HG02852 (cell line): ENCODE results near the gene RAB6A.

ENCODE experiments used
- ATAC-seq: cut with Tn5 transposase; IDR thresholded peaks from one replicate; pipeline ENCODE4 v1.9.1; 2021; ENCODE audit warnings: mild to moderate bottlenecking, moderate library complexity; ENCODE audit not compliant: unreplicated experiment

RAB6A gene

DNA sequence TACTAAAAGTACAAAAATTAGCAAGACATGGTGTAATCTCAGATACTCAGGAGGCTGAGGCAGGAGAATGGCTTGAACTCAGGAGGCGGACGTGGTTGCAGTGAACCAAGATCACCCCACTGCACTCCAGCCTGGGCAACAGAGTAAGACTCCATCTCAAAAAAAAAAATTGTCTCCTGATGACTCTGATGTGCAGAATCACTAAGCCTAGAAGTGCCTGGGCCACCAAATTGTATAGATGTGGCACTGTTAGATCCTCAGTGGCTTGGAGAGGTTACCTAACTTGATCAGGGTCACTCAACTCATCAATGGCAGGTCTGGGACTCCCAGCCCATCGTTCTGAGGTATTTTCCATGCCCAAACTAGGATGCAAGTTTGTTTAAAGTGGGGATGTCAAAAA, 103.9 kb downstream of the RAB6A start:
- ATAC-seq = no peak

- no peak for ATAC-seq
These were observed 105.2 kb downstream of the RAB6A start for GRCh38 chr11:73655686-73656085.

DNA sequence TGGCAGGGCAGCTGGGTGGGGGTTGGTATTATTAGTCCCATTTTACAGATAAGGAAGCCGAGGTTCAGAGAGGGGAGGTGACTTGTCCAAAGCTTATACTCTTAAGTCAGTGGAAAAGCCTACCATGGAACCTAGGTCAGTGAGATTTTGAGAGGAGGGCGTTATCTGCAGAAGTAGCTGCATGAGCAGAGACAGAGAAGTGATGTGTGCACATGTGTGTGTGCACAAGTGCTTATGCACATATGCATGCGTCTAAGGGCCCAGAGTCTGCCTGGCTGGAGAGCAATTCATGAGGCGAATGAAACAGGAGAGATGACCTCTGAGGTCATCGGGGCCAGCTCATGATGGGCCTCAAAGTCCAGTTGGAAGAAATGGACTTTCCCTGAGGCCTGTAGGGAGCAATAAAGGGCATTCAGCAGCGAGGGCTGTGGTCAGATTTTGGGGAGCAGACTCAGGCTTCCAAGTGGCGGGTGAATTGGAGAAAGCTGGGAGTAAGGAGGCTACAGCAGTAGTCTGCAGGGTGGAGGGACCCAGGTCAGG, 106.3 kb downstream of the RAB6A start:
- ATAC-seq = no peak

DNA sequence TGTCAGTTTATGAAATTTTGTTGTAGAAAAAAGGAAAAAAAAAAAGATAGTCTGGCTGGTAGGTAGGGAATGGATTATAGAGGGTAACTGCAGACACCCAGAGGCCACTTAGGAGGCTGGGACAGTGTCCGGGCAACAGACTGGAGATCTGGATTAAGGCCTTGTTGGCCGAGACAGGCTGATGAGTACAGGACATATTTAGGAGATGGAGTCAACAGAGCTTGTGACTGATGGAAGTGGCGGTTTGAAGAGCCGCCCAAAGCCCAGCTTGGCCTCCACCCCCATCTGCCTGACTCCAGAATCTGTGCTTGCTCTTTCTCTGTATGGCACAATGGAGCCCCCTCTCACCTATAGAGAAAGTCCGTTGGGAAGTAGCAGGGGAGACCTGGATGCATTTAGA, 106.9 kb downstream of the RAB6A start:
- no peak for ATAC-seq

DNA sequence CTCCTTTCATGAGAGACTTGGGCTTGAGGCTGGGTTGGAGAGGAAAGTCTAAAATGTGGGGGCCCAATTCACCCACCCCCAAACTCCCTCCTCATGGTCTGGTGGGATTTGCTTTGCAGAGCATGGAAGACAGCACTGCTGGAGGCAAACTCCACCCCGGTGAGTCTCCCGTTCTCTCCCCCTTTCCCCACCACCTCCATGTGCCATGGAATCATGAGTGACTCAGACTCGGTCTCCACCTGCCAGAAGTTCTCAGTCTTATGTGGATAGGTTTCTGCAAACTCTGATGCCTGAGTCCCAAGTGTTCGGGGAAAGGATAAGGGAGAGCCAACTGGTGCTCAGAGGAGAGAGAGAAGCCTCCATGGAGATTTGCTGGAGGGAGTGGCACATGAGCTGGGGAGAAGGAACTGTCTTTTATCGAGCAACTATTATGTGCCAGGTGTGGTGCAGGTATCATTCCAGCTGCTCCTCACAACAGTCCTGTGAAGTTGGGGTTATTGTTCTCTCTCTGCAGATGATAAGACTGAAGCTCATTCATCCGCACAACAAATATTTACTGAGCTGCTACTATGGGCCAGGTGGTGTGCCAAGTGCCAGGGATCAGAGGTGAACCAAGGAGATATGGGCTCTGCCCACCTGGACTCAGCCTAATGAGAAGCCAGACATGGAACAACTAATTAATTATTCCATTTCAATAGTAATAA, 107.9 kb downstream of the RAB6A start:
- ATAC-seq = no peak

DNA sequence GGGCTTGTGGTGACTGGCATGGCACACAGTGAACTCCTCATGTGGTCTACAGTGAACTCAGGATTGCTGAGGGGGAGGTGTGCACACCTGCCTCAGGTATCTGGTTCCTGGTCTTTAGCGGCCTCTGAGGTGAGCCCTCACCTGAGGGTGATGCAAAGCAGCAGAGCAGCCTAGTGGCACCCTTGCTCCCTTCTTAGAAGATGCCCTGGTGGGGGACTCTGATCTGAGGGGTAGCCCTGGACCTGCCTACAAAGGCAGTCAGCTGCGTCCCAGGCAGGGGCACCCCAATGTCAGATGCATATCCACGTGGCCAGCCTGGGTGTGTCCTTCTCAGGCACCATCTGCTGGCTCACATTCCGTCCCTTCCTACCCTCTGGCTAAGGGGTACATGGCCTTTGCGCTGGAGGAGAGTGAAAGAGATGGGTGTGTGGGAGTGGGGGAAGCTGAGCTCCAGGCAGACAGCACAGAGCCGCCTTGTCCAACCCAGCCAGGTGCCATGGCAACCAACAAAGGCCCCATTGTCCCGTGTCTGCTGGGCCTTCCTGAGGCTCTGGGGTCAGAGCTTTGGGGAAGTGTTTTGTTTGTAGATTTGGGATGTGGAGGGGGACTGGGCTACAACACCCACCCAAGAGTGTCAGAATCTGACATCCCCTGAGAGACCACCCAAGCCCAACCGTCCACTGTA, 108.7 kb downstream of the RAB6A start:
- no peak for ATAC-seq

- ATAC-seq = no peak
These were observed 109.2 kb downstream of the RAB6A start for GRCh38 chr11:73651661-73652045.

DNA sequence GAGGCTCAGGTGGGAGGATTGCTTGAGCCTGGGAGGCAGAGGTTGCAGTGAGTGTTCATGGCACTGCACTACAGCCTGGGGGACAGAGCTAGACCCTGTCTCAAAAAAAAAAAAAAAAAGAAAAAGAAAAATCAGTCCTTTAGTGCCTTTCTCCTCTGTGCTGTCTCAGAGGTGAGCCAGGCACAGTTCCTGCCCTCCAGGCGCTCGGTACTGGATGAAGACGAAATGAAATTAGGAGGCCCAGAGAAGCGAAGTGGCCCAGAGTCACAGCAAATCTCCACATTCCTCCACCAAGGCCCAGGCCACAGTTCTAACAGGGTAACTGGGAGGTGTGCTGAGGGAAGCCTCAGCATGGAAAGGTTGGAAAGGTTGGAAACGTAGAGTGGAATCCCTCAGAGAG, 109.6 kb downstream of the RAB6A start:
- ATAC-seq = no peak

GRCh38 chr11:73650400-73650799, 110.5 kb downstream of the RAB6A start:
- no peak for ATAC-seq

- ATAC-seq = no peak
These were observed 111.7 kb downstream of the RAB6A start for GRCh38 chr11:73649206-73649605.

GRCh38 chr11:73648571-73649046, 112.3 kb downstream of the RAB6A start:
- no peak for ATAC-seq

DNA sequence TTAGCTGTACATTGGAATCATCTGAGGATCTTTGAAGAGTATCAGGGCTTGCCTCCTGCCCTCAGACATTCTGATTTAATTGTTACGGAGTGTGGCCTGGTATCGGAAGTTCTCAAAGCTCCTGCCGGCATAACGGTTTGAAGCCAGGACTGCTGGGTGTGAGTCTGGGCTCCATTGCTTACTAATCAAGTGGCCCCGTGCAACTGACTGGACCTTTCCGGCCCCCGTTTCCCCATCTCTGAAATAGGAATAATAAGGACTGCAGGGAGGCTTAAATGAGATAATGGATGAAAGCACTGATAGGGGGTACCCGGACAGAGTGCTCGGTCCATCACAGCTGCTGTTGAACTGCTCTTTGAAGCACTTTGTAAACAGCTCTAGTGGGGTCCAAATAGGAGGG, 112.8 kb downstream of the RAB6A start:
- no peak for ATAC-seq

DNA sequence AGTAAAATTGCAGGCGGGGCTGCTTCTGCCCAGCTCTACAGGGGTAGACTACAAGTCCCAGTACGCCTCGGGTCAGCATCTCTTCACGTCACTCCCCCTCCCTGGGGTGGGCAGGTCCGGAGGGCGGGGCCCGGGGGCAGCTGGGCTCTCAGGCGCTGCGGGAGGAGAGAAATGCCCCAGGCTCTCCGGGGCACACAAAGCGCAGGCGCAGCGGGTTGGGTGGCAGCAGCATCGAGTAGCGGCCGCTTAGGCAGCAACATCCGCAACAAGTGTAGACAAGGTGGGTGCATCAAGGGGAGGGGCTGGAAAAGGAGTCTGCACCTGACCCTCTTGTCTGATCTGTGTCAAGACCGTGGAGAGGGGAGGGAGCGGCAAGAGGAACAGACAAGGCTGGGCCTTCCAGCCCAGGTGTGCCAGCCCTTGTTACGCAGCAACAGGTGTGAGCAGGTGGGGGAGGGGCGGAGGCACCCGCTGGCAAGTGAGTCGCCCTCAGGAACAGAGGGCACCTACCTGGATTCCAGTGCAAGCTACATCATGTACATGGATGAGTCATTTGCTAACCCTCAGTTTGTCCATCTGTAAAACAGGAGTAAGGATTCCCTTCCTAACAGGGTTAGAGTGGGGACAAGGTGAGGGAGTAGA, 113.3 kb downstream of the RAB6A start:
- peak; percentile 74 for ATAC-seq

- ATAC-seq = no peak
These were observed 114.8 kb downstream of the RAB6A start, which contains the start of gene PLEKHB1 for GRCh38 chr11:73645972-73646631. PLEKHB1 (plus strand) TSS chr11:73646581; CDS start chr11:73646609, 28 bp downstream.

- no peak for ATAC-seq
These were observed 115.5 kb downstream of the RAB6A start for GRCh38 chr11:73645121-73645969.

DNA sequence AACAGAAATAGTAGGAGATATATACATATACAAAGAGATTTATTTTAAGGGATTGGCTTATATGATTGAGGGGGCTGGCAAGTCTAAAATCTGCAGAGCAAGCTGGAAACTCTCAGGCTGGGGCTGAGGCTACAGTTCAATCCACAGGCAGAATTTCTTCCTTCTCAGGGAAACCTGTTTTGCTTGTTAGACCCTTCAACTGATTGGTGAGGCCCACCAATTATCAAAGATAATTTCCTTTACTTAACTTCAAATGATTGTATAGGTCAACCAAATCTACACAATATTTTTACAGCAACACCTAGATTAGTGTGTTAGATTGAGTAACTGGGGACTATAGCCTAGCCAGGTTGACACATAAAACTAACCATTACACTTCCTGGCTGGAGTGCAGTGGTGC, 119.2 kb downstream of the RAB6A start:
- no peak for ATAC-seq

DNA sequence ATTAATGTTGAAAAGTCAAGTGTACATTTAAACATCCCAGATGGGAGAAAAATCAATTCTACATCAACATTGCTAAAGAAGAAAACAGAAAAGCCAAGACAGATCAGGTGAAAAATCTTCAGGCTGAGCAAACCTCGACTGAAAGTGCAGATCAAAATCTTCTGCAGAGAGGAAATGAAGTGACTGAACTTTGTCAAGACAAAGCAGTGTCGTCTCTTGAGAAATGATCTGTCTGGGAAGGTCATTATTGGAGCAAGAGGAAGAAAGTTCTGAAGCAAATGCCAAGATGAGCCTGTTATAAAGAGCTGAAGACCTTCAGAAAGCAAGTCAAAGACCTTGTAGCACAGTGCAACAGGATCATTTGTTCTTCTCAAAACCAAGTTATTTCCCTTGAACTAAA, 120.3 kb downstream of the RAB6A start:
- no peak for ATAC-seq

DNA sequence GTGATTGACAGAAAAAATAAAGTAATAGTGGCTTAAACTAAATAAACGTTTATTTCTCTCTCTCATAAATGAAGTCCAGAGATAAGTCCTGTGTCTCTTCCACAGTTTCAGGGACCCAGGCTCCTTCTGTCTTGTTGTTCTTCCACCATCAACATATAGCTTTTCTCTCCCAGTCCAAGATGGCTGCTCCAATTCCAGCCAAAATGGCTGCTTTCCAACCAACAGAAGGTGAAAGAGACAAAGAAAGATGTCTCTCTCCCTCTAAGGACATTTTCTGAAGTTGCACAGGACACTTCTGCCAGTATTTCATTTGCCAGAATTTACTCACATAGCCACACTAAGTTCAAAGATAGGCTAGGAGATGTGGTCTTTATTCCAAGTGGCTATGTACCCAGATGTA, 123.9 kb downstream of the RAB6A start:
- ATAC-seq = no peak

- ATAC-seq = no peak
These were observed 124.6 kb downstream of the RAB6A start for GRCh38 chr11:73636249-73636648.

- ATAC-seq = no peak
These were observed 125.2 kb downstream of the RAB6A start for GRCh38 chr11:73635721-73636120.
